ENCODE data around the gene ADRM1.

ADRM1 gene

DNA sequence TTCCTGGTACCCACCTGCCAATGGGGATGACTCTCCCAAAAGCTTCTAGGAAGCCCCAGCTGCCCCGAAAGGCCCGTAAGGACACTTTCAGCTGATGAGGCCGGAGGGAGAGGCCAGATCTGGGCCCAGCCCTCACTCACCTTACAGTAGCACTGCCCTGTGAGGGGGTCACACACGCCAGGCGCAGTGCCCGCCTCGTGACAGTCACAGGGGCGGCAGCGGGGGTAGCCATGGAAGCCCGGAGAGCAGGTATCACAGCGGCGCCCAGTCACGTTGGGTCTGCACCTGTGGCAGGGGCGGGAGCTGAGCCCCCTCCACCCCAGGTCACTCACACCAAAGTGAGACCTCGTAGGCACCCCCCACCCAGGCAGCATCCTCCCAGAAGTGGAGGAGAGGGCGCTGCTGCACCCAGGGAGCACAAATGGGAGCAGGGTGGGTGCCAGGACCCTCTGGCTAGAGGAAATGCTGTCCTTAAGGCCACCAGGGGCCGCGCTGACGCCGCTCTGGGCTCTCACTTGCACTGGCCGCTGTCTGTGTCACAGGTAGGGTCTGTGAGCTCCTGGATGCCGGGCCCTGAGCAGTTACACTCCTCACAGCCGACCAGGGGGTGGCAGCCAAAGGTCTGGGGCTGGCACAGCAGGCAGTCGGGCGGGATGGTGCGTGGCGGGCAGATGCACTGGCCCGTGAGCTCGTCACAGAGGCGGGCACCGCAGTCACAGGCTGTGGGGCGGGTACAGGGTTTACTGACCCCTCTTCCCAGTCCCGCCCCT is 25.1 kb downstream of the ADRM1 start:
- Histone ChIP-seq H3K79me2 (ENCODE audit: insufficient read depth, low read depth) (no peaks in the 10 kb centered on the region), H3K4me1 (ENCODE audit: low read depth, poor library complexity, severe bottlenecking) (no peaks in the 10 kb centered on the region), H2AFZ (ENCODE audit: low read depth) (no peak overlapping the region), H3K4me3 (IDR thresholded peaks at IDR 0.05; ENCODE audit: insufficient read depth, low read depth, low read length) (no peak overlapping the region), H3K27me3 (ENCODE audit: insufficient read depth, low read depth) (no peaks in the 10 kb centered on the region), H3K36me3 (ENCODE audit: insufficient read depth) (no peaks in the 10 kb centered on the region), H3K9ac (no peak overlapping the region), H3K4me2 (no peak overlapping the region), H3K27ac (no peak overlapping the region), H4K20me1 (ENCODE audit: insufficient read depth) (no peaks in the 10 kb centered on the region)
- TF ChIP-seq, protein P1, sequence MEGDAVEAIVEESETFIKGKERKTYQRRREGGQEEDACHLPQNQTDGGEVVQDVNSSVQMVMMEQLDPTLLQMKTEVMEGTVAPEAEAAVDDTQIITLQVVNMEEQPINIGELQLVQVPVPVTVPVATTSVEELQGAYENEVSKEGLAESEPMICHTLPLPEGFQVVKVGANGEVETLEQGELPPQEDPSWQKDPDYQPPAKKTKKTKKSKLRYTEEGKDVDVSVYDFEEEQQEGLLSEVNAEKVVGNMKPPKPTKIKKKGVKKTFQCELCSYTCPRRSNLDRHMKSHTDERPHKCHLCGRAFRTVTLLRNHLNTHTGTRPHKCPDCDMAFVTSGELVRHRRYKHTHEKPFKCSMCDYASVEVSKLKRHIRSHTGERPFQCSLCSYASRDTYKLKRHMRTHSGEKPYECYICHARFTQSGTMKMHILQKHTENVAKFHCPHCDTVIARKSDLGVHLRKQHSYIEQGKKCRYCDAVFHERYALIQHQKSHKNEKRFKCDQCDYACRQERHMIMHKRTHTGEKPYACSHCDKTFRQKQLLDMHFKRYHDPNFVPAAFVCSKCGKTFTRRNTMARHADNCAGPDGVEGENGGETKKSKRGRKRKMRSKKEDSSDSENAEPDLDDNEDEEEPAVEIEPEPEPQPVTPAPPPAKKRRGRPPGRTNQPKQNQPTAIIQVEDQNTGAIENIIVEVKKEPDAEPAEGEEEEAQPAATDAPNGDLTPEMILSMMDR (conservative IDR thresholded peaks at IDR 0.05; ENCODE audit: low read depth, low read length), result no peak

DNA sequence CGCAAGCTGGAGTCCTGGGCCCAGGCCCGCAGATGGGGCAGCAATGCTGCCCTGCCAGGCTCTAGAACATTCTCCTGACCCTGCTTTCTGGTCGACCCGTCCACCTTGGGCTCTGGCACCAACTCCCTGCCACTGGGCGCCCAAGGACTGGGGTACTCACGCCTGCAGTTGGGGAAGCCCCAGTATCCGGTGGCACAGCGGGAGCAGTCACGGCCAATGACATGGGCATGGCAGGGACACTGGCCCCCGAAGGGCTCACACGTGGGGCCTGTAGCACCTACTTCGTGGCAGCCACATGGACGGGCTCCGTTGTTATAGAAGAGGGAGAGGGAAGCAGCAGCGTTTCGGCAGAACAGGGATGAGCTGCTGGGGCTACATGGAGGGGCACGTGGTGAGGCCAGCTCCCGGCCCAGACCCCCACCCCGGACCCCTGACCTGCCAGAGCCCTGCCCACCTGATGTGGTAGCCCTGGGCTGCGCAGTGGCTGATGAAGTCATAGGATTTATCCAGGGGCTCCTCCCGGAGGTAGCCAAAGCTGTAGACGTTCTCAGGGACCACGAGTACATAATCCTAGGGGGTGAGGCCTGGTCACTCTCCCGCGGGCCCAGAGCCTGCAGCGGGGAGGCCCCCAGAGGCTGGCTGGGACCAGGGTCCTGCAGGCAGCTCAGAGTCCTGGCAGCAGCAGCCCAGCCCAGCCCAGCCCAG is 26.0 kb downstream of the ADRM1 start:
- Histone ChIP-seq H3K79me2 (ENCODE audit: insufficient read depth, low read depth) (no peaks in the 10 kb centered on the region), H3K27ac (no peak overlapping the region), H3K9ac (no peak overlapping the region), H2AFZ (ENCODE audit: low read depth) (no peak overlapping the region), H3K27me3 (ENCODE audit: insufficient read depth, low read depth) (no peaks in the 10 kb centered on the region), H3K4me2 (no peak overlapping the region), H3K4me3 (IDR thresholded peaks at IDR 0.05; ENCODE audit: insufficient read depth, low read depth, low read length) (no peak overlapping the region), H3K36me3 (ENCODE audit: insufficient read depth) (no peaks in the 10 kb centered on the region), H3K4me1 (ENCODE audit: low read depth, poor library complexity, severe bottlenecking) (no peaks in the 10 kb centered on the region), H4K20me1 (ENCODE audit: insufficient read depth) (no peaks in the 10 kb centered on the region)
- TF ChIP-seq, protein P1 (conservative IDR thresholded peaks at IDR 0.05; ENCODE audit: low read depth, low read length), result no peak

DNA sequence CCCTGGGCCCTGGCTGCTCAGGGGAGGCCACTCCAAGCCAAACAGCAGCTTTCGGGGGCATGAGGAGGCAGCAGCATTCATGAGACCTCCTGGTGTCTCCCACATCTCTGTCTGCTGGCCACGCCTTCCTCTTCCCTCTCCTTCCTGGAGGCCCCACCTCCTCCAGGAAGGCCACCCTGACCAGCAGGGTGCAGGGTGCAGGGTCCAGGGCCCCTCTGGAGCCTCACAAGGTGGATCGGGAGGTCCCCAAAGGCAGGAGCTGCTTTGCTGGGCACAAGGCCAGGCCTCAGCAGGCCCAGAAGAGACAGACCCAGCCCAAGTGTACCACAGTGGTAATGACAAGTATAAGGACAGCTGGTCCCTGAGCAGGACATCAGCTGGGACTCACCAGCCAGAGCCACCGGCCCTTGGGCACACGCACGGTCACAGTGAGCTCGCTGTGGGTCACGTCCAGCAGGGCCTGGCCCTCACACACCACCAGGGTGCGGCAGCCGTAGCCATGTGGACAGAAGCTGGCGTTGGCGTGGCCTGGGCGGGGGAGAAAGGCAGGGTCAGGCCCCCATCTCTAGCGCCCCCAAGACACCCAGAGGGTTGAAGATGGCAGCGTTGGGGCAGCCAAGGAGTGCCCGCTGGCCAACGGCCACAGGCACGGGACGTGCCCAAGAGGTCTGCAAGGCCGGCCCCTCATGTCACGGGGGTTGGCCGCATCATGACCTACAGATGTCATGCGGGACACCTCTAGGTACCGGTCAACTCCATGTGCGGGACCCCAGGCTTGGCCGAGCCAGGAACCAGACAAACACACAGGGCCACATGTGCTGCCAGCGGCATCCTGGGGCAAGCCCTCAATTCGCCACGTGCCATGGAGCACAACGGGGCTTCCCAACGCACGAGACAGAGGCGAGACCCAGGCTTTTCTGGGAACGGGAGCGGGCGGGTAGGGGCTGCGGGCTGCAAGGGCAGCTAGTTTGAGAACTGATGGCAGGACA is 26.9 kb downstream of the ADRM1 start:
- Histone ChIP-seq H3K4me1 (ENCODE audit: low read depth, poor library complexity, severe bottlenecking) (no peaks in the 10 kb centered on the region), H3K27ac (no peak overlapping the region), H3K4me2 (no peak overlapping the region), H3K27me3 (ENCODE audit: insufficient read depth, low read depth) (no peaks in the 10 kb centered on the region), H3K9ac (no peak overlapping the region), H3K4me3 (IDR thresholded peaks at IDR 0.05; ENCODE audit: insufficient read depth, low read depth, low read length) (no peak overlapping the region), H4K20me1 (ENCODE audit: insufficient read depth) (no peaks in the 10 kb centered on the region), H3K36me3 (ENCODE audit: insufficient read depth) (no peaks in the 10 kb centered on the region), H2AFZ (ENCODE audit: low read depth) (no peak overlapping the region), H3K79me2 (ENCODE audit: insufficient read depth, low read depth) (no peaks in the 10 kb centered on the region)
- TF ChIP-seq, protein P1 (conservative IDR thresholded peaks at IDR 0.05; ENCODE audit: low read depth, low read length), result no peak

DNA sequence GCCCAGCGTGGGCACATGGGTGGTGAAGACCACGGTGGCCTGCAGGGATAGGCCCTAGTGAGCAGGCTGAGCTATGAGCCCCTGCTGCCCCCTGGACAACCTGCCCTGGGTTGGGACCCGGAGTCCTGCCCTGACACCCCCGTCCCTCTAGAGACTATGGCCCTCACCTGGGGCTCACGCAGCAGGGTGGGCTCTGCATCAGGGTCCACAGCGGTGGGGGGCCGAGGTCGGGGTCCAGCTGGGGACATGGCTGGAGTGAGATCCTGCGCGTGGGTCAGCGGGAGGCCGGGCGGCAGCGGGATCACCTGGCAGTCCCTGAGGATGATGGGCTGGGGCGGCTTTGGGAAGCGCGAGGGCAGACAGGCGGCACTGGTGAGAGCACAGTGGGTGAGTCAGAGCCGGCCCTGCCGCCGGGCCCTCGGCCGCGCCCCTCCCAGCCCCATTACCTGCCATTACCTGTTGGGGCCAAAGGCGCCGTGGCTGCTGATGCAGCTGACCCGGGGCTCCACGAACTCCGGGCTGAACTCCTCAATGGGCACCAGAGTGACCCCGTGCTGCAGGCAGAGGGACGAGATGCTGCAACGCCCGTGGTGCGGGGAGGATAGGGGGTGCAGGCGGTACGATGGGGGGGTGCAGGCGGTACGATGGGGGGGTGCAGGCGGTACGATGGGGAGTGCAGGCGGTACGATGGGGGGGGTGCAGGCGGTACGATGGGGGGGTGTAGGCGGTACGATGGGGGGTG is 27.9 kb downstream of the ADRM1 start:
- no peaks in the 10 kb centered on the region for H3K4me1 ChIP-seq (ENCODE audit: low read depth, poor library complexity, severe bottlenecking)
- H3K4me3 ChIP-seq (IDR thresholded peaks at IDR 0.05; ENCODE audit: insufficient read depth, low read depth, low read length), result no peak overlapping the region
- no peaks in the 10 kb centered on the region for H4K20me1 ChIP-seq (ENCODE audit: insufficient read depth)
- no peaks in the 10 kb centered on the region for H3K79me2 ChIP-seq (ENCODE audit: insufficient read depth, low read depth)
- H3K36me3 ChIP-seq (ENCODE audit: insufficient read depth), result no peaks in the 10 kb centered on the region
- H3K27me3 ChIP-seq (ENCODE audit: insufficient read depth, low read depth), result no peaks in the 10 kb centered on the region
- H2AFZ ChIP-seq (ENCODE audit: low read depth), result no peak overlapping the region
- no peak overlapping the region for H3K4me2 ChIP-seq
- no peak overlapping the region for H3K9ac ChIP-seq
- no peak overlapping the region for H3K27ac ChIP-seq
- TF ChIP-seq, protein P1 (conservative IDR thresholded peaks at IDR 0.05; ENCODE audit: low read depth, low read length), result no peak

Data from KMS-11 (cell line).